ENCODE results near the gene FARS2.

Gene FARS2

DNA sequence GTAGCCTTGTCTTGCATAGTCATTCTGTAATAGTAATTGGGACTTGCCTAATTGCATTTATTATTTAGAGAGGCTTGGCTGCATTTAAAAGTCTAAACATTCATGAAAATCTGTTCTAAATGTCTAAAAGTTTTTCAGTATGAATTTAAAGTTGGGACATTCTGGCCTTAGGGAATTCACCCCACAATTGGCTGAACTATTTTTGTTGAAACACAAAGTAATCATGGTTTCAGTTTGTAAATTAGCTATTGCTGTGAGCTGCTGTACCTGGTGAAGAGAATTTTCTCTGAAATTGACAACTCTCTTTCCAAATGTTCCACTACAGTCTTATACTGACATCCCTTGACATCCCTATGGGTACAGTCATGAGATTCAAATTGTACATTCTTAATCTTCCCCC is 253.0 kb downstream of the FARS2 start:
- no peak for DNase-seq

DNA sequence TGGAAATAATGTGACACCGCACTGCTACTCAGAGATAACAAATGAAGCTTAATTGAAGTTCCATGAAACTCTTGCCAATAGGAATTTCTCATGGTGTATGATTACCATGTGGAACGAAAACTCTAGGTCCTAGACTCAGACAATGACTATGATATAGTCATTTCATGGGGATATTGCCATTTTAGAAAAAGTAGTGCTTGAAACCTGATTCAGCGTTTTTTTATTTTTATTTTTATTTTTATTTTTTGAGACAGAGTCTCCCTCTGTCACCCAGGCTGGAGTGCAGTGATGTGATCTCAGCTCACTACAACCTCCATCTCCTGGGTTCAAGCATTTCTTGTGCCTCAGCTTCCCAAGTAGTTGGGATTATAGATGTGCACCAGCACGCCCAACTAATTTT is 253.9 kb downstream of the FARS2 start:
- no peak for DNase-seq

- no peak for DNase-seq
These were observed 254.7 kb downstream of the FARS2 start for GRCh38 chr6:5516036-5516435.

GRCh38 chr6:5517796-5518195 is 256.5 kb downstream of the FARS2 start:
- no peak for DNase-seq

GRCh38 chr6:5518936-5519491 is 257.7 kb downstream of the FARS2 start:
- DNase-seq: no peak

GRCh38 chr6:5520796-5521195 is 259.5 kb downstream of the FARS2 start:
- DNase-seq: no peak

DNA sequence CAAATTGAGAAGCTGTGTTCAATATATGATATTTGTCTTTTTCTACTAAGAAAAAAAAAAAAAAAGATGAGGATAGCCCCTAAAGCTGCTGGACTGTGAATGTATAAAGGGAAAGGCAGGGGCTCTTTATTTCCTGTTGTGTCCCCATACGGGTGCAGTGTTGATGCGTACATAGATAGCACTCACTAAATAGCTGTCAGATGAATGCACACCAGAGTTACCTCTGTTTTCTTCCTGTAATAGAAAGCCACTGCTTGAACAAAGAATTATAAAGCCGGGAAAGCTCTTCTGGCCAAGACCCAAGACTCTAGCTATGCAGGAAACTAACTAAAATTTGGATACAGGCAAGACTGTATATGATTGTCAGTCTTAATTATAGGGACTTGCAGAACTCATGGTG is 260.0 kb downstream of the FARS2 start:
- no peak for DNase-seq

GRCh38 chr6:5522147-5522546 is 260.8 kb downstream of the FARS2 start:
- DNase-seq: no peak

- no peak for DNase-seq
These were observed 262.8 kb downstream of the FARS2 start for GRCh38 chr6:5524110-5524509.

- no peak for DNase-seq
These were observed 263.9 kb downstream of the FARS2 start for GRCh38 chr6:5525209-5525608.

- no peak for DNase-seq
These were observed 267.7 kb downstream of the FARS2 start for GRCh38 chr6:5529015-5529414.

- DNase-seq: no peak
These were observed 268.4 kb downstream of the FARS2 start for GRCh38 chr6:5529733-5530132.

GRCh38 chr6:5531161-5531560 is 269.8 kb downstream of the FARS2 start:
- DNase-seq: no peak

GRCh38 chr6:5531853-5532375 is 270.6 kb downstream of the FARS2 start:
- no peak for DNase-seq

DNA sequence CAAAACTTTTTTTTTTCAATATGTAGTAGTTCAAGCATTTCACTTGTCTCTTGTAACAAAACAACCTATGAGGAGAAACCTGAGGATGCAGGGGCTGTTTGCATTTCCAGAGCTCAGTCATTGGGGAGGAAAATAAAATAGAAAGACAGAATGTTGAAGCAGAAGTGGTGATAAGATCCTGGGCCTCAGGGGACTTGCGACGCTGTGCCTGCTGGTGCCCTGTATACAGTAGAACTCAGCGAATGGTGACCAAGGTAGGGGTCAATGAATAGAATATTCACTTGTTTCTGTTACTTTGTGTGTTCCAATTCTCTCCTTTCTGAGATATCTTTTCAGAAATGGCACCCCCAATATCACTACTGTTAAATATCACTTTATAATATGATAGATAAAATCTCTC is 271.6 kb downstream of the FARS2 start:
- DNase-seq: no peak

DNA sequence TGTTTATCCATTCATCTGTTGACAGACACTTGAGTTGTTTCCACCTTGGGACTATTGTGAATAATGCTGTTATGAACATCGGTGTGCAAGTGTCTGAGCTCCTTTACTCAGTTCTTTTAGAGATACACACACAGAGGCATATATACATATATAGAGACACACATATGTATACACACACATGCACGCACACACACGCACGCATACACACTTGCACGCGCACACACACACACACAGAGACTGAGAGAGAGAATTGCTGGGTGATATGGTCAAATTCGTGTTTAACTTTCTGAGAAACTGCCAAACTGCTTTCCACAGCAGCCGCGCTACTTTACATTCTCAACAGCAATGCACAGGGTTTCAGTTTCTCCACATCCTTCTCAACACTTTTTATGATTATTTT is 273.3 kb downstream of the FARS2 start:
- DNase-seq: no peak

DNA sequence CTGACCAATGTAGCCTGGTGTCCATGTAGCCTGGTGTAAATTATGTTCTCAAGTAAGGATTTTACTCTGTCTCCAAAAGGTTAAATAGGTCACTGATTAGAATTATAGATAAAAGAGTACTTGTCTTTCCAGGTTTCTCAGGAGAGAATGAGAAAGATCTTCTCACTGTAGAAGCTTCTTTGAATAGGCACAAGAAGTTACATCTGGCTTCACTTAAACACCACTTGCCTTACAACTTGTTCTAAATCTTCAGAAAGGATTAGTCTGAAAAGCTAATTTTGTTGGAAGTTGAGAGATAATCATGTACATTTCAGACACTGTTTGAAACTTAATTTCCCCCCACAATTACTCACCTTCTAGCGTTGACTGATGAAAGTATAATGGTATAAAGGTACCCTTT is 275.3 kb downstream of the FARS2 start:
- DNase-seq: no peak

DNA sequence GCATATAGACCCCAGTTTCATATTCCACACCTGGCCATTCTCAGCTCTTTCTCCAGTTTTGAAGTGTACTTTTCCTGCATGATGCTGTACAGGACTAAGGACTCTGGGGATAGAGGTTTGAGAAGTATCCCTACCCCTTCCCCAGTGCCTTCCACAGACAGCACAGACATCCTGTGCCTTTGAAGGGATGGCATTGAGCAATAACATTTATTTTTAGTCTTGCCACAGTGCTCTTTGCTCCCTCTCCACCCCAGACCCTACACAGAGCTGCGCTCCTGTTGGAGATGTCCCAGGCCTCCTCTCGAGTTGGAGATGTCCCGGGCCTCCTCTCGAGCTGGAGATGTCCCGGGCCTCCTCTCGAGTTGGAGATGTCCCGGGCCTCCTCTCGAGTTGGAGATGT is 275.8 kb downstream of the FARS2 start:
- DNase-seq: no peak

- no peak for DNase-seq
These were observed 276.7 kb downstream of the FARS2 start for GRCh38 chr6:5537967-5538366.

DNA sequence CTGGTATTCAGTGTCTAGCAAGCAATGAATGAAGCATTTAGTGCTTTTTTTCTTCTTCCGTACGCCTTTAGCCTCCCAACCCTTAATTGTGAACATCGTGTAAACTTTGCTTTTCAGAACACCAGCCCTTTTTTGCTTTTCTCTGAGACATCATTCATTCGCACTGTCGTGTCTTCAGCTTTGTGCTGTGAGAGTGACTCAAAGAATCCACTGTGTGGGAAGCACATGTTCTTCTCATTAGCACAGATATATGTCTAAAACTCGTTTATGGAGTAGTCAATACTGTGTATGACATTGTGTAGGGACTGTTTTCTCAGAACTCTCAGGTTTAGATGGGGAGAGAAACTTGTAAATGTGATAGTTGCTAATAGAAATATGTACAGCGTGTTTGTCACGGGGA is 279.1 kb downstream of the FARS2 start:
- no peak for DNase-seq

DNA sequence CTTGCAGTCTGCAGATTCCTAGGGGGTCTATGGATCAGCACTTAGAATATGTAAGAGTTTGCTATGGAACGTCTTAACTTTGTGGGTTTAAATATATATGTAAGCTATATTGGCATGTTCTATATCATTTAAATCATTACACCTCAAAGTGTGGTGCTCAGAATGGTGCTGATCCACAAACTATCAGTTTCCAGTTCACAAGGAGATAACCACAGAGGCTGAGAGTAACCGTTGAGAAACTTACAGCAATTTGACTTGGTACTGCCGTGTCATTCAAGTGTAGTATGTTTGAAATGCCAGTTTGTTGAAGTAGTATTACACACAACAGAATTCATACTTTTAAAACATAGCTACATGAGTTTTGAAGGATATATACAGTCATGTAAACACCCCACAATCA is 279.7 kb downstream of the FARS2 start:
- DNase-seq: no peak

- DNase-seq: no peak
These were observed 280.6 kb downstream of the FARS2 start for GRCh38 chr6:5541751-5542432.

- DNase-seq: no peak
These were observed 286.2 kb downstream of the FARS2 start for GRCh38 chr6:5547556-5547955.

GRCh38 chr6:5550631-5551030 is 289.3 kb downstream of the FARS2 start:
- no peak for DNase-seq

GRCh38 chr6:5552243-5552642 is 290.9 kb downstream of the FARS2 start:
- no peak for DNase-seq
